ENCODE results near the gene SLC6A20.

The SLC6A20 gene

GRCh38 chr3:45841757-45842491, 45.6 kb upstream of the SLC6A20 start, which contains the start of gene LZTFL1 (continued):
- no peak for TF ChIP-seq ZNF211 (tag by site-specific recombination; IDR thresholded peaks at IDR 0.05; ENCODE audit: low read depth)
- no peak for TF ChIP-seq ZNF354C (tag by site-specific recombination; IDR thresholded peaks at IDR 0.05; ENCODE audit: borderline replicate concordance, low read depth)
- TF ChIP-seq GFI1B (tag by site-specific recombination; IDR thresholded peaks at IDR 0.05), result no peak
- no peak for TF ChIP-seq ZNF707 (tag by site-specific recombination; IDR thresholded peaks at IDR 0.05)
- TF ChIP-seq ZBTB7A (tag by site-specific recombination; IDR thresholded peaks at IDR 0.05; ENCODE audit: low read depth), result no peak
- no peak for TF ChIP-seq ZBTB44 (tag by site-specific recombination; IDR thresholded peaks at IDR 0.05)
- peak; percentile 92 for TF ChIP-seq SP2 (tag by site-specific recombination; IDR thresholded peaks at IDR 0.05)
- TF ChIP-seq ZNF433 (tag by site-specific recombination; IDR thresholded peaks at IDR 0.05; ENCODE audit: low read depth), result no peak
- no peak for TF ChIP-seq ZNF16 (tag by site-specific recombination; IDR thresholded peaks at IDR 0.05; ENCODE audit: low read depth)
- TF ChIP-seq ZNF133 (tag by site-specific recombination; IDR thresholded peaks at IDR 0.05), result 0 out of 2 replicates have a peak, but pooled peaks have one; percentile 20
- no peak for TF ChIP-seq PRDM2 (tag by site-specific recombination; IDR thresholded peaks at IDR 0.05; ENCODE audit: borderline replicate concordance)
- TF ChIP-seq WT1 (tag by site-specific recombination; IDR thresholded peaks at IDR 0.05), result no peak
- TF ChIP-seq ZNF596 (tag by site-specific recombination; IDR thresholded peaks at IDR 0.05), result no peak
- TF ChIP-seq ZNF48 (tag by site-specific recombination; IDR thresholded peaks at IDR 0.05), result no peak
- TF ChIP-seq BCL11A (tag by site-specific recombination; IDR thresholded peaks at IDR 0.05; ENCODE audit: low read depth), result no peak
- TF ChIP-seq ZNF19 (tag by site-specific recombination; IDR thresholded peaks at IDR 0.05; ENCODE audit: low read depth), result no peak
- TF ChIP-seq SCRT2 (tag by site-specific recombination; IDR thresholded peaks at IDR 0.05), result no peak
- TF ChIP-seq ZNF169 (tag by site-specific recombination; IDR thresholded peaks at IDR 0.05), result no peak
- TF ChIP-seq SP7 (tag by site-specific recombination; IDR thresholded peaks at IDR 0.05), result peak; percentile 42; the same call in 1 of the 2 replicates
- TF ChIP-seq MYNN (tag by site-specific recombination; IDR thresholded peaks at IDR 0.05; ENCODE audit: borderline replicate concordance), result no peak
- no peak for TF ChIP-seq KLF7 (tag by site-specific recombination; IDR thresholded peaks at IDR 0.05; ENCODE audit: borderline replicate concordance)
- no peak for TF ChIP-seq ZFP41 (tag by site-specific recombination; IDR thresholded peaks at IDR 0.05; ENCODE audit: borderline replicate concordance)
- no peak; the same call in 1 of the 2 replicates for TF ChIP-seq KLF16 (tag by site-specific recombination; IDR thresholded peaks at IDR 0.05)
- TF ChIP-seq ZNF530 (tag by site-specific recombination; IDR thresholded peaks at IDR 0.05; ENCODE audit: low read depth), result no peak
- TF ChIP-seq ZBTB26 (tag by site-specific recombination; optimal IDR thresholded peaks at IDR 0.05), result peak; percentile 26
- TF ChIP-seq ZNF658 (tag by site-specific recombination; IDR thresholded peaks at IDR 0.05), result no peak
- TF ChIP-seq ZNF488 (tag by site-specific recombination; IDR thresholded peaks at IDR 0.05), result no peak
- no peak for TF ChIP-seq REPIN1 (tag by site-specific recombination; IDR thresholded peaks at IDR 0.05; ENCODE audit: low read depth)
- TF ChIP-seq ZNF335 (tag by site-specific recombination; conservative IDR thresholded peaks at IDR 0.05), result peak; percentile 83
- no peak for TF ChIP-seq ZNF114 (tag by site-specific recombination; IDR thresholded peaks at IDR 0.05)
- peak; percentile 37 for TF ChIP-seq ZNF341 (tag by site-specific recombination; IDR thresholded peaks at IDR 0.05; ENCODE audit: low read depth)
- TF ChIP-seq ZFP69B (tag by site-specific recombination; IDR thresholded peaks at IDR 0.05), result no peak
- TF ChIP-seq ZNF837 (tag by site-specific recombination; IDR thresholded peaks at IDR 0.05), result no peak

Measured in HEK293 (cell line).